Transverse colon (tissue), 4 donors: ENCODE results near the gene TRPV4.

Experiments used
- CTCF ChIP-seq, 5 experiments: fragments of 200-600 bp in 3 of 5; fragments of 450-650 bp in 2 of 5; sonication (generic) in 3 of 5; IDR thresholded peaks; 1 replicate in 2 of 5; 2 replicates in 3 of 5; pipeline ENCODE4 v1.5.1; 2016 to 2017; ENCODE audit warnings: antibody characterized with exemption in 5 of 5, inconsistent platforms in 3 of 5, mild to moderate bottlenecking in 2 of 5, moderate library complexity in 1 of 5
- EP300 ChIP-seq: sonication (generic); formaldehyde crosslinking; IDR thresholded peaks from one replicate; pipeline ENCODE4 v1.6.1; 2017; ENCODE audit warnings: antibody characterized with exemption, low read depth
- POLR2A ChIP-seq: fragments of 450-650 bp; IDR thresholded peaks from one replicate; pipeline ENCODE4 v1.6.1; 2016; ENCODE audit warnings: antibody characterized with exemption, mild to moderate bottlenecking, moderate library complexity
- POLR2AphosphoS5 ChIP-seq, 3 donors: sonication (generic); formaldehyde crosslinking; IDR thresholded peaks; one replicate each; pipeline ENCODE4 v1.6.1; 2016; ENCODE audit warnings: antibody characterized with exemption in 3 of 3

GRCh38 chr12:109764123-109764522 is 69.1 kb downstream of the TRPV4 start:
- TF ChIP-seq CTCF (IDR thresholded peaks at IDR 0.05) (no peak), POLR2AphosphoS5 (IDR thresholded peaks at IDR 0.05) (no peak), POLR2A (no peak), EP300 (no peak)
